Measurements from ENCODE around the gene LIAS. TPM values are rescaled to one million over a fixed set of nuclear protein-coding genes. Genes with fewer than 3 reads are reported as not detected.
A peak's percentile ranks its signal among the peaks of the same experiment; 100 is the strongest.
"Not testable (repeated sequence)": the region's sequence is repeated elsewhere in the genome, so short reads cannot be mapped to it uniquely, and the experiment has no call there.

The LIAS gene
- total and polyA plus RNA-seq, 7 experiments from 2014 or later: 12.5 to 27.8 (median 16.4) TPM

DNA sequence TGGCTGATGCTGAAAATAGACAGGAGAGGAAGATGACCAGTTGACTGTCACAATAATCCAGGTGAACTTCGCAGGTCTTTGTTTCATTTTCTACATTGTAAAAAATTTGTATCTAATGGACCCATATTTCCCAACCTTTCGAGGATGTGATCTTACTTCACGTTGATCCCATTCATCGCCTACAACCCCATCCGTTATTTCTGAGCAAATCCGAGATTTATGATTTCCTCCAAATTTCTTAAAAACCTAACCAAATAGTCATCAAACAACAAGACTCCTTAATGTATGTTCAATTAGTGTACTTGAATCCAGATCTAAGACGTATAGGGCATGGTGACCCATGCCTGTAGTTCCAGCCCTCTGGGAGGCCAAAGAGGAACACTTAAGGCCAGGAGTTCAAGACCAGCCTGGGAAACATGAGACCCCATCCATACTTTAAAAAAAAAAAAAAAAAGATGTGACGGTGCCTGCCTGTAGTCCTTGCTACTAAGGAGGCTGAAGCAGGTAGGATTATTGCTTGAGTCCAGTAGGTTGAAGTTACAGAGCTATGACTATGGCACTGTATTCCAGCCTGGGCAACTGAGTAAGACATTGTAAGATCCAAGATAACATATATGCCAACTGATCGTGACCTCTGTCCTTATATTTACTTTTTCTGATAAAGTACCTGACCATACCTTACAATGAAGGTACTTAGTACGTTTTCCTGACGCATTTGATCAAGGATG, 5.8 kb upstream of the LIAS start:
- CTCF ChIA-PET: no interaction called here
- DNase-seq (no peak), ATAC-seq (no peak)
- Histone ChIP-seq H3K9me3 (ENCODE audit: control insufficient read depth in 2 of 3, low read length in 3 of 3) (no peaks in the 10 kb centered on the region), H3K36me3 (ENCODE audit: control insufficient read depth in 2 of 3, insufficient read depth in 3 of 3, low read length in 3 of 3) (peaks cover 16 to 63% (median 48%) of the 10 kb centered on the region in 3 experiments), H3K4me3 (ENCODE audit: low read length) (no peak overlapping the region), H3K27ac (ENCODE audit: low read depth, low read length) (no peak overlapping the region), H3K4me1 (ENCODE audit: control insufficient read depth in 2 of 2, insufficient read depth in 2 of 2, low read length in 2 of 2) (peaks cover 15 to 19% of the 10 kb centered on the region in 2 donors), H3K27me3 (ENCODE audit: control insufficient read depth in 2 of 2, insufficient read depth in 2 of 2, low read length in 2 of 2) (no peaks in the 10 kb centered on the region)
- Mint-ChIP-seq H3K27ac (peak overlapping the region in 3 of 9 donors; percentile 6 to 64 (median 52)), H3K9me3 (no peaks in the 10 kb centered on the region), H3K27me3 (no peaks in the 10 kb centered on the region), H3K36me3 (peaks cover 9 to 59% (median 42%) of the 10 kb centered on the region in 5 donors), H3K4me3 (no peak overlapping the region), H3K4me1 (peaks cover 8 to 48% (median 23%) of the 10 kb centered on the region in 7 donors)
- intact Hi-C loops (cut with micrococcal nuclease): loop anchor here in 1 of 2 donors (10.0 kb wide), 1 partner anchor 852 kb away; no protein-coding TSS in a partner anchor
- POLR2A ChIA-PET: interaction anchor here (0.5 to 0.9 kb wide), 3 partner anchors 23 to 267 kb away, joined by 3 read pairs; no protein-coding TSS in a partner anchor

- peaks cover 17 to 19% of the 10 kb centered on the region in 2 donors for H3K4me1 ChIP-seq (ENCODE audit: control insufficient read depth in 2 of 2, insufficient read depth in 2 of 2, low read length in 2 of 2)
- no peak overlapping the region for H3K27ac ChIP-seq (ENCODE audit: low read depth, low read length)
- Mint-ChIP-seq H3K36me3 (peaks cover 9 to 64% (median 47%) of the 10 kb centered on the region in 5 donors), H3K27me3 (peaks cover 0 to under 1% (median 0%) of the 10 kb centered on the region in 5 donors), H3K27ac (peak overlapping the region in 1 of 9 donors; percentile 2), H3K9me3 (peaks cover 0 to 2% (median 0%) of the 10 kb centered on the region in 11 donors), H3K4me1 (peaks cover 8 to 49% (median 28%) of the 10 kb centered on the region in 7 donors), H3K4me3 (no peak overlapping the region)
- H3K9me3 ChIP-seq (ENCODE audit: control insufficient read depth in 2 of 3, low read length in 3 of 3): no peaks in the 10 kb centered on the region
- intact Hi-C loops (cut with micrococcal nuclease): loop anchor here in 1 of 2 donors (10.0 kb wide), 1 partner anchor 851 kb away; no protein-coding TSS in a partner anchor
- DNase-seq (no peak), ATAC-seq (no peak)
- peaks cover 16 to 63% (median 48%) of the 10 kb centered on the region in 3 experiments for H3K36me3 ChIP-seq (ENCODE audit: control insufficient read depth in 2 of 3, insufficient read depth in 3 of 3, low read length in 3 of 3)
- H3K27me3 ChIP-seq (ENCODE audit: control insufficient read depth in 2 of 2, insufficient read depth in 2 of 2, low read length in 2 of 2): no peaks in the 10 kb centered on the region
- POLR2A ChIA-PET: interaction anchor here (0.6 kb wide), 2 partner anchors 10 to 904 kb away, joined by 5 to 7 read pairs; no protein-coding TSS in a partner anchor
- CTCF ChIA-PET: no interaction called here
- no peak overlapping the region for H3K4me3 ChIP-seq (ENCODE audit: low read length)
Observed at GRCh38 chr4:39453738-39454137, 5.1 kb upstream of the LIAS start.

- peaks cover 8 to 60% (median 38%) of the 10 kb centered on the region in 7 donors for H3K4me1 Mint-ChIP-seq
Observed at GRCh38 chr4:39455486-39455885, 3.4 kb upstream of the LIAS start.

GRCh38 chr4:39456946-39457763, 1.7 kb upstream of the LIAS start:
- H3K9me3 Mint-ChIP-seq: peaks cover 0 to 6% (median 0%) of the 10 kb centered on the region in 11 donors
- no peaks in the 10 kb centered on the region for H3K9me3 ChIP-seq (ENCODE audit: control insufficient read depth in 2 of 3, low read length in 3 of 3)
- peak overlapping the region; percentile 95 for H3K27ac ChIP-seq (ENCODE audit: low read depth, low read length)
- H3K27ac Mint-ChIP-seq: peak overlapping the region; percentile 98 to 100 (median 99)
- ATAC-seq (no peak), DNase-seq (no peak)
- ChIA-PET CTCF (interaction anchor here (0.7 to 1.3 kb wide), 2 partner anchors 12 to 521 kb away, joined by 5 to 7 read pairs; partner anchors contain the start of gene PDS5A), POLR2A (interaction anchor here (0.6 to 3.0 kb wide), 8 partner anchors 10 to 696 kb away, joined by 3 to 29 read pairs (median 6); partner anchors contain the start of genes RFC1 and UGDH)
- peaks cover 0 to 2% (median 0%) of the 10 kb centered on the region in 5 donors for H3K27me3 Mint-ChIP-seq
- peaks cover 6 to 55% (median 45%) of the 10 kb centered on the region in 5 donors for H3K36me3 Mint-ChIP-seq
- peak overlapping the region; percentile 84 to 99 (median 95) for H3K4me3 Mint-ChIP-seq
- H3K4me1 Mint-ChIP-seq: peaks cover 8 to 65% (median 45%) of the 10 kb centered on the region in 7 donors
- H3K4me1 ChIP-seq (ENCODE audit: control insufficient read depth in 2 of 2, insufficient read depth in 2 of 2, low read length in 2 of 2): peaks cover 17 to 19% of the 10 kb centered on the region in 2 donors
- H3K4me3 ChIP-seq (ENCODE audit: low read length): peak overlapping the region; percentile 85
- intact Hi-C loops (cut with micrococcal nuclease): loop anchor here (5.0 to 10.0 kb wide), 4 partner anchors 105 to 1770 kb away; partner anchors contain the start of genes RELL1 (in 1 of the 2) and TMEM156 (in 1 of the 2)
- H3K36me3 ChIP-seq (ENCODE audit: control insufficient read depth in 2 of 3, insufficient read depth in 3 of 3, low read length in 3 of 3): peaks cover 16 to 52% (median 43%) of the 10 kb centered on the region in 3 experiments
- no peaks in the 10 kb centered on the region for H3K27me3 ChIP-seq (ENCODE audit: control insufficient read depth in 2 of 2, insufficient read depth in 2 of 2, low read length in 2 of 2)

More at GRCh38 chr4:39455486-39455885, 3.4 kb upstream of the LIAS start:
- H3K36me3 Mint-ChIP-seq: peaks cover 9 to 64% (median 49%) of the 10 kb centered on the region in 5 donors
- H3K4me3 Mint-ChIP-seq: peak overlapping the region in 1 of 10 donors; percentile 14
- POLR2A ChIA-PET: interaction anchor here (0.6 to 1.3 kb wide), 3 partner anchors 11 to 600 kb away, joined by 3 to 4 read pairs (median 3); partner anchors contain the start of gene UBE2K
- Histone ChIP-seq H3K27ac (ENCODE audit: low read depth, low read length) (peak overlapping the region; percentile 3), H3K27me3 (ENCODE audit: control insufficient read depth in 2 of 2, insufficient read depth in 2 of 2, low read length in 2 of 2) (no peaks in the 10 kb centered on the region), H3K36me3 (ENCODE audit: control insufficient read depth in 2 of 3, insufficient read depth in 3 of 3, low read length in 3 of 3) (peaks cover 16 to 59% (median 48%) of the 10 kb centered on the region in 3 experiments), H3K4me1 (ENCODE audit: control insufficient read depth in 2 of 2, insufficient read depth in 2 of 2, low read length in 2 of 2) (peaks cover 17 to 19% of the 10 kb centered on the region in 2 donors), H3K4me3 (ENCODE audit: low read length) (no peak overlapping the region), H3K9me3 (ENCODE audit: control insufficient read depth in 2 of 3, low read length in 3 of 3) (no peaks in the 10 kb centered on the region)
- CTCF ChIA-PET: no interaction called here
- ATAC-seq (no peak), DNase-seq (no peak)
- H3K9me3 Mint-ChIP-seq: peaks cover 0 to 6% (median 0%) of the 10 kb centered on the region in 11 donors
- H3K27me3 Mint-ChIP-seq: peaks cover 0 to 2% (median 0%) of the 10 kb centered on the region in 5 donors
- H3K27ac Mint-ChIP-seq: peak overlapping the region in 1 of 9 donors; percentile 32
- intact Hi-C loops (cut with micrococcal nuclease): loop anchor here (5.0 to 10.0 kb wide), 4 partner anchors 103 to 1768 kb away; partner anchors contain the start of genes RELL1 (in 1 of the 2) and TMEM156 (in 1 of the 2)

GRCh38 chr4:39458161-39458504, 723 bp upstream of the LIAS start:
- peaks cover 8 to 58% (median 45%) of the 10 kb centered on the region in 7 donors for H3K4me1 Mint-ChIP-seq

More at GRCh38 chr4:39458161-39458504, 723 bp upstream of the LIAS start:
- H3K9me3 ChIP-seq (ENCODE audit: control insufficient read depth in 2 of 3, low read length in 3 of 3); CTCF ChIA-PET; H3K9me3 Mint-ChIP-seq; H3K27me3 Mint-ChIP-seq; DNase-seq; H3K27me3 ChIP-seq (ENCODE audit: control insufficient read depth in 2 of 2, insufficient read depth in 2 of 2, low read length in 2 of 2): not testable (repeated sequence)
- peak overlapping the region; percentile 85 for H3K4me3 ChIP-seq (ENCODE audit: low read length)
- H3K27ac Mint-ChIP-seq: peak overlapping the region; percentile 98 to 100 (median 99)
- intact Hi-C loops (cut with micrococcal nuclease): loop anchor here (1.0 to 10.0 kb wide), 13 partner anchors 10 to 1771 kb away; partner anchors contain the start of genes N4BP2 (in 2 of the 2), RFC1 (in 2 of the 2), PDS5A (in 1 of the 2) and RELL1 (in 1 of the 2)
- POLR2A ChIA-PET: interaction anchor here (0.6 to 3.0 kb wide), 19 partner anchors 8 to 696 kb away, joined by 3 to 29 read pairs (median 4); partner anchors contain the start of genes N4BP2, RFC1, SMIM14 and UBE2K
- peaks cover 12 to 46% (median 34%) of the 10 kb centered on the region in 3 experiments for H3K36me3 ChIP-seq (ENCODE audit: control insufficient read depth in 2 of 3, insufficient read depth in 3 of 3, low read length in 3 of 3)
- peak; percentile 12 for ATAC-seq
- H3K4me1 ChIP-seq (ENCODE audit: control insufficient read depth in 2 of 2, insufficient read depth in 2 of 2, low read length in 2 of 2): peaks cover 17 to 19% of the 10 kb centered on the region in 2 donors
- H3K4me3 Mint-ChIP-seq: peak overlapping the region; percentile 92 to 99 (median 96)
- H3K27ac ChIP-seq (ENCODE audit: low read depth, low read length): peak overlapping the region; percentile 95
- peaks cover 4 to 45% (median 37%) of the 10 kb centered on the region in 5 donors for H3K36me3 Mint-ChIP-seq
